ENCODE results near the gene RIN3.

RIN3 gene

GRCh38 chr14:92511453-92512238, 1.9 kb upstream of the RIN3 start:
- Mint-ChIP-seq H3K9me3 (no peaks in the 10 kb centered on the region), H3K4me1 (peaks cover 42% of the 10 kb centered on the region), H3K4me3 (no peak overlapping the region), H3K27me3 (no peaks in the 10 kb centered on the region), H3K36me3 (ENCODE audit: low read depth) (peaks cover 2% of the 10 kb centered on the region), H3K27ac (no peak overlapping the region)
- DNase-seq (no peak), ATAC-seq (no peak)

GRCh38 chr14:92512807-92513203, 776 bp upstream of the RIN3 start:
- H3K36me3 Mint-ChIP-seq (ENCODE audit: low read depth): peaks cover 6% of the 10 kb centered on the region
- no peaks in the 10 kb centered on the region for H3K27me3 Mint-ChIP-seq
- ATAC-seq: no peak
- no peak for DNase-seq
- H3K9me3 Mint-ChIP-seq: no peaks in the 10 kb centered on the region
- peak overlapping the region; percentile 72 for H3K27ac Mint-ChIP-seq
- H3K4me1 Mint-ChIP-seq: peaks cover 44% of the 10 kb centered on the region
- peak overlapping the region; percentile 77 for H3K4me3 Mint-ChIP-seq

- no peaks in the 10 kb centered on the region for H3K27me3 Mint-ChIP-seq
- no peaks in the 10 kb centered on the region for H3K9me3 Mint-ChIP-seq
- DNase-seq (peak; percentile 50), ATAC-seq (peak; percentile 13)
- peak overlapping the region; percentile 85 for H3K27ac Mint-ChIP-seq
- H3K4me3 Mint-ChIP-seq: peak overlapping the region; percentile 77
- peaks cover 58% of the 10 kb centered on the region for H3K4me1 Mint-ChIP-seq
- peaks cover 6% of the 10 kb centered on the region for H3K36me3 Mint-ChIP-seq (ENCODE audit: low read depth)
These were observed 624 bp downstream of the RIN3 start for GRCh38 chr14:92513966-92514843.

- no peaks in the 10 kb centered on the region for H3K27me3 Mint-ChIP-seq
- DNase-seq (no peak), ATAC-seq (no peak)
- peak overlapping the region; percentile 77 for H3K4me3 Mint-ChIP-seq
- H3K36me3 Mint-ChIP-seq (ENCODE audit: low read depth): peaks cover 6% of the 10 kb centered on the region
- peaks cover 63% of the 10 kb centered on the region for H3K4me1 Mint-ChIP-seq
- H3K9me3 Mint-ChIP-seq: no peaks in the 10 kb centered on the region
- peak overlapping the region; percentile 85 for H3K27ac Mint-ChIP-seq
These were observed 1.4 kb downstream of the RIN3 start for GRCh38 chr14:92514844-92515514.

GRCh38 chr14:92515546-92516343, 2.2 kb downstream of the RIN3 start:
- peaks cover under 1% of the 10 kb centered on the region for H3K9me3 Mint-ChIP-seq
- peak overlapping the region; percentile 77 for H3K4me3 Mint-ChIP-seq
- peaks cover 10% of the 10 kb centered on the region for H3K36me3 Mint-ChIP-seq (ENCODE audit: low read depth)
- H3K4me1 Mint-ChIP-seq: peaks cover 70% of the 10 kb centered on the region
- peak overlapping the region; percentile 85 for H3K27ac Mint-ChIP-seq
- H3K27me3 Mint-ChIP-seq: no peaks in the 10 kb centered on the region
- ATAC-seq (no peak), DNase-seq (no peak)

- H3K4me3 Mint-ChIP-seq: peak overlapping the region; percentile 77
- ATAC-seq (no peak), DNase-seq (no peak)
- peak overlapping the region; percentile 95 for H3K27ac Mint-ChIP-seq
- H3K36me3 Mint-ChIP-seq (ENCODE audit: low read depth): peaks cover 15% of the 10 kb centered on the region
- no peaks in the 10 kb centered on the region for H3K27me3 Mint-ChIP-seq
- peaks cover 73% of the 10 kb centered on the region for H3K4me1 Mint-ChIP-seq
- peaks cover 8% of the 10 kb centered on the region for H3K9me3 Mint-ChIP-seq
These were observed 2.9 kb downstream of the RIN3 start for GRCh38 chr14:92516344-92516965.

- H3K4me1 Mint-ChIP-seq: peaks cover 75% of the 10 kb centered on the region
- H3K36me3 Mint-ChIP-seq (ENCODE audit: low read depth): peaks cover 19% of the 10 kb centered on the region
- no peaks in the 10 kb centered on the region for H3K27me3 Mint-ChIP-seq
- peak overlapping the region; percentile 77 for H3K4me3 Mint-ChIP-seq
- ATAC-seq: peak; percentile 71
- H3K9me3 Mint-ChIP-seq: peaks cover 10% of the 10 kb centered on the region
- H3K27ac Mint-ChIP-seq: peak overlapping the region; percentile 95
- DNase-seq: peak; percentile 53
These were observed 3.5 kb downstream of the RIN3 start for GRCh38 chr14:92516966-92517506.

- H3K27ac Mint-ChIP-seq: peak overlapping the region; percentile 95
- peaks cover 24% of the 10 kb centered on the region for H3K36me3 Mint-ChIP-seq (ENCODE audit: low read depth)
- no peak for ATAC-seq
- H3K4me1 Mint-ChIP-seq: peaks cover 75% of the 10 kb centered on the region
- H3K4me3 Mint-ChIP-seq: no peak overlapping the region
- no peaks in the 10 kb centered on the region for H3K27me3 Mint-ChIP-seq
- DNase-seq: no peak
- H3K9me3 Mint-ChIP-seq: peaks cover 10% of the 10 kb centered on the region
These were observed 4.2 kb downstream of the RIN3 start for GRCh38 chr14:92517761-92518160.

GRCh38 chr14:92519246-92520101, 5.9 kb downstream of the RIN3 start:
- ATAC-seq: no peak

GRCh38 chr14:92520102-92521057, 6.8 kb downstream of the RIN3 start:
- Mint-ChIP-seq H3K27me3 (no peaks in the 10 kb centered on the region), H3K9me3 (peaks cover 10% of the 10 kb centered on the region), H3K36me3 (ENCODE audit: low read depth) (peaks cover 23% of the 10 kb centered on the region), H3K27ac (peak overlapping the region; percentile 14), H3K4me3 (no peak overlapping the region), H3K4me1 (peaks cover 89% of the 10 kb centered on the region)
- DNase-seq: no peak
- peak; percentile 9 for ATAC-seq

More at GRCh38 chr14:92519246-92520101, 5.9 kb downstream of the RIN3 start:
- DNase-seq: no peak
- peak overlapping the region; percentile 41 for H3K27ac Mint-ChIP-seq
- H3K9me3 Mint-ChIP-seq: peaks cover 10% of the 10 kb centered on the region
- H3K27me3 Mint-ChIP-seq: no peaks in the 10 kb centered on the region
- no peak overlapping the region for H3K4me3 Mint-ChIP-seq
- H3K4me1 Mint-ChIP-seq: peaks cover 84% of the 10 kb centered on the region
- peaks cover 25% of the 10 kb centered on the region for H3K36me3 Mint-ChIP-seq (ENCODE audit: low read depth)

GRCh38 chr14:92521058-92521415, 7.5 kb downstream of the RIN3 start:
- Mint-ChIP-seq H3K9me3 (peaks cover 10% of the 10 kb centered on the region), H3K36me3 (ENCODE audit: low read depth) (peaks cover 23% of the 10 kb centered on the region), H3K27me3 (no peaks in the 10 kb centered on the region), H3K4me1 (peaks cover 83% of the 10 kb centered on the region), H3K27ac (peak overlapping the region; percentile 7), H3K4me3 (no peak overlapping the region)
- DNase-seq (no peak), ATAC-seq (no peak)

GRCh38 chr14:92523752-92524151, 10.2 kb downstream of the RIN3 start:
- H3K4me3 Mint-ChIP-seq: no peak overlapping the region
- H3K36me3 Mint-ChIP-seq (ENCODE audit: low read depth): peaks cover 25% of the 10 kb centered on the region
- peaks cover 75% of the 10 kb centered on the region for H3K4me1 Mint-ChIP-seq
- no peaks in the 10 kb centered on the region for H3K27me3 Mint-ChIP-seq
- ATAC-seq: no peak
- H3K9me3 Mint-ChIP-seq: peaks cover 10% of the 10 kb centered on the region
- H3K27ac Mint-ChIP-seq: no peak overlapping the region
- DNase-seq: no peak

Data from activated naive CD8-positive, alpha-beta T cell treated with anti-CD3 and anti-CD28 coated beads, Interleukin-2, amount 50 U/mL, for 24 hours (primary cell).